D721Med (cell line): ENCODE data around the gene C2orf92.

Source experiments
- DNase-seq: peaks from one replicate; pipeline ENCODE4 v3.0.0; 2011; ENCODE audit warnings: low spot score; ENCODE audit not compliant: insufficient read length
- FAIRE-seq: peaks from 2 replicates; lab custom pipeline; 2011; peaks lifted over from hg19 to GRCh38; lab: Jason Lieb, UNC
- CTCF ChIP-seq: IDR thresholded peaks from 2 replicates; pipeline ENCODE4 v1.5.1; 2012; ENCODE audit warnings: mild to moderate bottlenecking, control low read depth; ENCODE audit not compliant: insufficient read depth; ENCODE audit errors: missing control alignments

Gene C2orf92

GRCh38 chr2:97661927-97662326 lies 7.6 kb upstream of the C2orf92 start:
- TF ChIP-seq CTCF: no peak
- FAIRE-seq (no peak), DNase-seq (no peak)

DNA sequence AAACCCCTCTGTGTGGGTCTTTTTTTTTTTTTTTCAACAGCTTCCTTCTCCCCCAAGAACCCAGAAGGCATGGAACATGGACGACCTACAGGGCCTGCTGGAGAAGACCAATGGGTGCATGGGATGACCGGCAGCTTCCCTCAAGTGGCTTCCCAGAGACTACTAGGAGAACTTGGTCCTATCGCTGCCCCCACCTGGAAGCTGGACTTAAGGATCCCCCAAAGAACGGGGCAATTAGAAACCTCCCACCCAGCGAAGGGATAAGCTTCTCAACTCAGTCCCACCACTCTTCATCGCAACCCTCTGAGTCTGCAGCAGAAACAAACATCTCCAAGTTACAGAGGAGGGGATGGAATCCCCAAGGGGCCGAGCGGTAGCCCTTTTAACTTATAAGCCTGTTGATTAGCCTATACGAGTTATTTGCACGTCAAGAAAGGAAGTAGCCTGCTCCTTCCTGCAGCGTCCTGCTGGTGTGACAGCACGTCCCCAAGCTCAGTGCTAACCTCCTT lies 7.1 kb upstream of the C2orf92 start:
- no peak for TF ChIP-seq CTCF
- no peak for FAIRE-seq

DNA sequence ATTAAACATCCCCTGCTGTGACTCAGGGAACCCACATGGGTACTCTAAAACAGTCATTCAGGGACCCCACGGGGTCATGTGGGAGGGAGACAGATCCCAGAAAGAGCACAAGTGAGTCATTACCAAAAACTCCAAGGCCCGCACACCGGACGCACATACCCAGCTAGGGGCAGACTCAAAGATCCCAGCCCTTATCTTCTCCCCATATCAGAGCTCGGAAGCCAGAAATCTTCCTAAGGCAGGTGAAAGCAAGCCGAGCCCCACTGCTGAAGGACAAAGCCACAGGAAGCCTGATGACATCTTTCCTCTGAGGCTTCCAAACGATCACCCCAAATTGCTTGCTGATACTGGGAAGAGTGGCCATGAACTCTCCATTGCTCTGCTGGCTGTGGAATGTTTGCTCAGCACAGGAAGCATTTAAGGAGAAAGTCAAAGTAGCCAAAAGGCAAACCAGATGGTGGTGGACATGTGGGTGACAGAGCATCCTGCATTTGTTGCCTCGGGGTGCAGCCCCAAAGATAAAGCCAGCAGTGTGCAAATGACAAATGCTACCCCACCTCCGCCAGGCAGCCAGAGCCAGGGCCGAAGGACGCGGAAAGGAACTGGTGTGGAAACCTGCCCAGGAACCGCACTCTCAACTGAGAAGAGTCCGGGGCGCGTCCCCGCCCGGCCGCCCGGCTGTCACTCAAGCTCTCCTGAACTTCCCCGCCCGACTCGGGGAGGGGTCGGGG lies 6.5 kb upstream of the C2orf92 start:
- no peak for TF ChIP-seq CTCF
- no peak for DNase-seq
- no peak for FAIRE-seq

More for the DNA sequence above, 7.1 kb upstream of the C2orf92 start:
- DNase-seq: no peak

DNA sequence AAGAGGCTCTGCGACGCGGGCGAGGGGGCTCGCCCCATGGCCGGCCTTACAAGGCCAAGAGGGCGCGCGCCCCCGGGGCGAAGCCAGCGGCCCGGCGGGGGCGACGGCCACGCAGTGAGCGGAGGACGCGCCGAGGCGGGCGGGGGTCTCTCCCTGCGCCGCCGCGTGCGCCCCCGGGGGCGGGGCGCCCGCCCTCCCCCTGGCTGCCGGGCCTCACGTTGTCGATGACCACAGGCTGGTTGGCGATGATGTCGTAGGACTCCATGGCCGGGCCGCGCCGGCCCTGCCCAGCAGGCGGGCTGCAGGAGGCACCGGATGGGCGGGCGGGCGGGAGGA lies 5.9 kb upstream of the C2orf92 start:
- DNase-seq (no peak), FAIRE-seq (no peak)
- no peak for TF ChIP-seq CTCF

DNA sequence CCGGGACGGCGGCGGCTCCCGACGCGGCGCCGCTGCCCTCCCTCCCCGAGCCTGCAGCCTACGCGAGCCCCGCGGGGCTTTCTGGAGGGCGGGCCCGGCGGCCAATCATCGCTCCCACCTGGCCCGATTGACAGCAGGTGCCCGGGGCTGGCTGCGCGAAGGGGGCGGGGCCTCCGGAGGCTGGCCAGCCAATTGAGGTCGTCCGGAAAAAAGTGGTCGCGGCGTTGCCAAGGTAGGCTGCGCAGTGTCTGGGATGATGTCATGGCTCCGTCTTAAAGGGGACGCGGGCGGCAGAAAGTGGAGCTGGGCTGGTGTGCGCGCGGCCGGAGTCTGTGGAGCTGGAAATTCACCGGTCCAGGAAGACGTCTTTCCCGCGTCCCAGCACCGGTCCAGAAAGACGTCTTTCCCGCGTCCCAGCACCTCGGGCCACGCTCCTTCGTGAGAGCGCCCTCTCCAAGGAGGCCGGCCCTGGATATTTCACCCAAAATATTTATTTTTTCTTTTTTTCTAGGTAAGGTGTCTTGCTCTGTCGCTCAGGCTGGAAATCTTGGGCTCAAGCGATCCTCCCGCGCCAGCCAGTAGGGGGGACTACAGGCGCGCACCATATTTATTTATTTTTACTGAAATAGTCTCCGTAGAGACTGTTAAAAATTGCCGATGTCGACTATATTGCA lies 5.4 kb upstream of the C2orf92 start, which contains the start of gene ACTR1B:
Gene ACTR1B (minus strand): TSS at position 83 of the 674 bp plus-strand sequence. CDS start 154 bp downstream, outside the sequence.
- FAIRE-seq: no peak
- TF ChIP-seq CTCF: peak; percentile 36
- DNase-seq: peak; percentile 93

DNA sequence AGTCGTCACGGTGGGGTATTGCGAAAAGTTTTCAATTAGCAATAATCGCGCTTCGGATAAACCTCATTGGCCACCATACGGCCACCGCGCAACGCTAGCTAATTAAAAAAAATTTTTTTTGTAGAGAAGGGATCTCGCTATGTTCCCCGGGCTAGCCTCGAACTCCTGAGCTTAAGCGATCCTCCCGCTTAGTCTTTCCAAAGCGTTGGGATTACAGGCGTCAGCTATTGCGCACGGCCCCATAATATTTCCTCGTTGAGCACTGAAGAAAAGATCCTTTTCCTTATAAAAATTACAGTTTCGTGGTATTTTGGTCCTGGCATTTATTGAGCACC lies 4.9 kb upstream of the C2orf92 start:
- FAIRE-seq: no peak
- DNase-seq: no peak
- TF ChIP-seq CTCF: no peak

DNA sequence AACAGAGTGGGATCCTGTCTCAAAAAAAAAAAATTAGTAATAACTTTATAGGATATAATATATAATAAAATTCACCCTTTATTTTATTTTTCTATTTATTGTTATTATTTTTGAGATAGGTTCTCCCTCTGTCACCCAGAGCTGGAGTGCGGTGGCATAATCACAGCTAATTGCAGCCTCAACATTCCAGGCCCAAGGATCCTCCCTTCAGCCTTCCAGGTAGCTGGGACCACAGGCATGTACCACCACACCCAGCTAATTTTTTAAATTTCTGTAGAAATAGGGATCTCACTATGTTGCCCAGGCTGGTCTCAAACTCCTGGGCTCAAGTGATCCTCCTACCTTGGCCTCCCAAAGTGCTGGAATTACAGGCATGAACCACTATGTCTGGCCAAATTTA lies 958 bp downstream of the C2orf92 start:
- no peak for TF ChIP-seq CTCF
- no peak for FAIRE-seq
- no peak for DNase-seq
